GM18505 (cell line): ENCODE data around the gene INAFM2.
A peak's percentile ranks its signal among the peaks of the same experiment; 100 is the strongest.

Experiments
- ATAC-seq: cut with Tn5 transposase; IDR thresholded peaks from one replicate; pipeline ENCODE4 v1.9.1; 2021; ENCODE audit not compliant: unreplicated experiment
- POLR2A ChIP-seq: IDR thresholded peaks from 4 replicates; pipeline ENCODE4 v1.6.1; 2011; ENCODE audit warnings: borderline replicate concordance; ENCODE audit not compliant: insufficient read depth, insufficient read length; ENCODE audit errors: extremely low read depth

The INAFM2 gene

GRCh38 chr15:40320409-40320808, 3.1 kb upstream of the INAFM2 start:
- no peak for ATAC-seq
- TF ChIP-seq POLR2A = no peak

- no peak for ATAC-seq
- no peak for TF ChIP-seq POLR2A
Measured at GRCh38 chr15:40320931-40321371, 2.5 kb upstream of the INAFM2 start.

- no peak for TF ChIP-seq POLR2A
- no peak for ATAC-seq
Measured at GRCh38 chr15:40322531-40323238, 807 bp upstream of the INAFM2 start.

- TF ChIP-seq POLR2A = no peak
- ATAC-seq = peak; percentile 6
Measured at GRCh38 chr15:40323953-40324937, 753 bp downstream of the INAFM2 start.

GRCh38 chr15:40325188-40325587, 1.7 kb downstream of the INAFM2 start:
- no peak for TF ChIP-seq POLR2A
- no peak for ATAC-seq

GRCh38 chr15:40325700-40326099, 2.2 kb downstream of the INAFM2 start:
- TF ChIP-seq POLR2A = no peak

GRCh38 chr15:40327457-40327856, 4.0 kb downstream of the INAFM2 start:
- no peak for ATAC-seq
- TF ChIP-seq POLR2A = no peak

More at GRCh38 chr15:40325700-40326099, 2.2 kb downstream of the INAFM2 start:
- ATAC-seq = no peak

- no peak for ATAC-seq
- TF ChIP-seq POLR2A = no peak
Measured at GRCh38 chr15:40328176-40328575, 4.7 kb downstream of the INAFM2 start.

- ATAC-seq = no peak
- TF ChIP-seq POLR2A = no peak
Measured at GRCh38 chr15:40328751-40329150, 5.3 kb downstream of the INAFM2 start.

- no peak for ATAC-seq
- TF ChIP-seq POLR2A = no peak
Measured at GRCh38 chr15:40329804-40330203, 6.3 kb downstream of the INAFM2 start.

GRCh38 chr15:40330368-40330836, 6.9 kb downstream of the INAFM2 start:
- no peak for TF ChIP-seq POLR2A
- ATAC-seq = no peak

- no peak for ATAC-seq
- no peak for TF ChIP-seq POLR2A
Measured at GRCh38 chr15:40331026-40331425, 7.5 kb downstream of the INAFM2 start.

- no peak for ATAC-seq
- no peak for TF ChIP-seq POLR2A
Measured at GRCh38 chr15:40331637-40332036, 8.1 kb downstream of the INAFM2 start.

- no peak for TF ChIP-seq POLR2A
- ATAC-seq = no peak
Measured at GRCh38 chr15:40332113-40332781, 8.8 kb downstream of the INAFM2 start.

- no peak for ATAC-seq
- TF ChIP-seq POLR2A = no peak
Measured at GRCh38 chr15:40333922-40334492, 10.5 kb downstream of the INAFM2 start.
